Measurements from ENCODE around the gene MRPL52. TPM values are rescaled to one million over a fixed set of nuclear protein-coding genes. Genes with fewer than 3 reads are reported as not detected.

MRPL52 gene
- total and polyA plus RNA-seq, 2 of the 13 experiments (the other 11 are each of a cell fraction or from before 2014, with no cell fraction given), result 118 to 329 TPM

DNA sequence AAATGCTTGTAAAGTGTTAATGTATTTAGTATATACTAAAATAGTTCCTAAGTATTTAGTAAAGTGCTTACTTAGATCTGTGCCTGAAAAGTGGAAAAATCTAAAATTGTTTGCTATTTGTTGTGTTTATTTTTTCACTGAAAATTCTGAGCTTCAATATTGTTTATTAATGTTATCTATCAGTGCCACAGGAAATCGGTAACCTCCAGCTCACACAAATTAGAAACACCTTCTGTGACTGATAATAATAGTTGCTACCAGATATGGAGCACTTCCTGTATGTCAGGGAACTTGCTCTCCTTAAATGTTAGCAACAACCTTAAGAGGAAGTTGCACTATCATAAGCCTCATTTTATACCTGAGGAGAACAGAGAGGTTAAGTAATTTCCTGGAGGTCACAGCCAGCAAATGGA, 41.1 kb downstream of the MRPL52 start (continued):
- TF ChIP-seq TRIM22 (IDR thresholded peaks at IDR 0.05) (no peak), NAIF1 (CRISPR knock-in tag; IDR thresholded peaks at IDR 0.05; ENCODE audit: borderline replicate concordance) (peak; percentile 8; the same call in 1 of the 2 replicates), REL (CRISPR knock-in tag; conservative IDR thresholded peaks at IDR 0.05) (0 out of 2 replicates have a peak, but pooled peaks have one; percentile 4), SETDB1 (CRISPR knock-in tag; IDR thresholded peaks at IDR 0.05; ENCODE audit: borderline replicate concordance) (no peak), RAD21 (CRISPR knock-in tag; IDR thresholded peaks at IDR 0.05) (no peak), CENPX (CRISPR knock-in tag; IDR thresholded peaks at IDR 0.05) (no peak), CEBPG (CRISPR knock-in tag; IDR thresholded peaks at IDR 0.05) (peak; percentile 58; the same call in 1 of the 2 replicates), ARNT (IDR thresholded peaks at IDR 0.05) (no peak), ZNF703 (CRISPR knock-in tag; IDR thresholded peaks at IDR 0.05; ENCODE audit: borderline replicate concordance) (no peak), ZNF496 (CRISPR knock-in tag; IDR thresholded peaks at IDR 0.05; ENCODE audit: insufficient replicate concordance) (no peak), IRF2 (CRISPR knock-in tag; IDR thresholded peaks at IDR 0.05) (no peak), ZNF335 (CRISPR knock-in tag; IDR thresholded peaks at IDR 0.05) (no peak), ZNF530 (CRISPR knock-in tag; IDR thresholded peaks at IDR 0.05; ENCODE audit: low read depth) (no peak), MTERF4 (CRISPR knock-in tag; IDR thresholded peaks at IDR 0.05) (no peak), MBD4 (IDR thresholded peaks at IDR 0.05; ENCODE audit: borderline replicate concordance, low read length) (peak; percentile 88; the same call in 1 of the 2 replicates), BCL6 (CRISPR knock-in tag; IDR thresholded peaks at IDR 0.05) (no peak)
- TF ChIP-seq, protein P1, sequence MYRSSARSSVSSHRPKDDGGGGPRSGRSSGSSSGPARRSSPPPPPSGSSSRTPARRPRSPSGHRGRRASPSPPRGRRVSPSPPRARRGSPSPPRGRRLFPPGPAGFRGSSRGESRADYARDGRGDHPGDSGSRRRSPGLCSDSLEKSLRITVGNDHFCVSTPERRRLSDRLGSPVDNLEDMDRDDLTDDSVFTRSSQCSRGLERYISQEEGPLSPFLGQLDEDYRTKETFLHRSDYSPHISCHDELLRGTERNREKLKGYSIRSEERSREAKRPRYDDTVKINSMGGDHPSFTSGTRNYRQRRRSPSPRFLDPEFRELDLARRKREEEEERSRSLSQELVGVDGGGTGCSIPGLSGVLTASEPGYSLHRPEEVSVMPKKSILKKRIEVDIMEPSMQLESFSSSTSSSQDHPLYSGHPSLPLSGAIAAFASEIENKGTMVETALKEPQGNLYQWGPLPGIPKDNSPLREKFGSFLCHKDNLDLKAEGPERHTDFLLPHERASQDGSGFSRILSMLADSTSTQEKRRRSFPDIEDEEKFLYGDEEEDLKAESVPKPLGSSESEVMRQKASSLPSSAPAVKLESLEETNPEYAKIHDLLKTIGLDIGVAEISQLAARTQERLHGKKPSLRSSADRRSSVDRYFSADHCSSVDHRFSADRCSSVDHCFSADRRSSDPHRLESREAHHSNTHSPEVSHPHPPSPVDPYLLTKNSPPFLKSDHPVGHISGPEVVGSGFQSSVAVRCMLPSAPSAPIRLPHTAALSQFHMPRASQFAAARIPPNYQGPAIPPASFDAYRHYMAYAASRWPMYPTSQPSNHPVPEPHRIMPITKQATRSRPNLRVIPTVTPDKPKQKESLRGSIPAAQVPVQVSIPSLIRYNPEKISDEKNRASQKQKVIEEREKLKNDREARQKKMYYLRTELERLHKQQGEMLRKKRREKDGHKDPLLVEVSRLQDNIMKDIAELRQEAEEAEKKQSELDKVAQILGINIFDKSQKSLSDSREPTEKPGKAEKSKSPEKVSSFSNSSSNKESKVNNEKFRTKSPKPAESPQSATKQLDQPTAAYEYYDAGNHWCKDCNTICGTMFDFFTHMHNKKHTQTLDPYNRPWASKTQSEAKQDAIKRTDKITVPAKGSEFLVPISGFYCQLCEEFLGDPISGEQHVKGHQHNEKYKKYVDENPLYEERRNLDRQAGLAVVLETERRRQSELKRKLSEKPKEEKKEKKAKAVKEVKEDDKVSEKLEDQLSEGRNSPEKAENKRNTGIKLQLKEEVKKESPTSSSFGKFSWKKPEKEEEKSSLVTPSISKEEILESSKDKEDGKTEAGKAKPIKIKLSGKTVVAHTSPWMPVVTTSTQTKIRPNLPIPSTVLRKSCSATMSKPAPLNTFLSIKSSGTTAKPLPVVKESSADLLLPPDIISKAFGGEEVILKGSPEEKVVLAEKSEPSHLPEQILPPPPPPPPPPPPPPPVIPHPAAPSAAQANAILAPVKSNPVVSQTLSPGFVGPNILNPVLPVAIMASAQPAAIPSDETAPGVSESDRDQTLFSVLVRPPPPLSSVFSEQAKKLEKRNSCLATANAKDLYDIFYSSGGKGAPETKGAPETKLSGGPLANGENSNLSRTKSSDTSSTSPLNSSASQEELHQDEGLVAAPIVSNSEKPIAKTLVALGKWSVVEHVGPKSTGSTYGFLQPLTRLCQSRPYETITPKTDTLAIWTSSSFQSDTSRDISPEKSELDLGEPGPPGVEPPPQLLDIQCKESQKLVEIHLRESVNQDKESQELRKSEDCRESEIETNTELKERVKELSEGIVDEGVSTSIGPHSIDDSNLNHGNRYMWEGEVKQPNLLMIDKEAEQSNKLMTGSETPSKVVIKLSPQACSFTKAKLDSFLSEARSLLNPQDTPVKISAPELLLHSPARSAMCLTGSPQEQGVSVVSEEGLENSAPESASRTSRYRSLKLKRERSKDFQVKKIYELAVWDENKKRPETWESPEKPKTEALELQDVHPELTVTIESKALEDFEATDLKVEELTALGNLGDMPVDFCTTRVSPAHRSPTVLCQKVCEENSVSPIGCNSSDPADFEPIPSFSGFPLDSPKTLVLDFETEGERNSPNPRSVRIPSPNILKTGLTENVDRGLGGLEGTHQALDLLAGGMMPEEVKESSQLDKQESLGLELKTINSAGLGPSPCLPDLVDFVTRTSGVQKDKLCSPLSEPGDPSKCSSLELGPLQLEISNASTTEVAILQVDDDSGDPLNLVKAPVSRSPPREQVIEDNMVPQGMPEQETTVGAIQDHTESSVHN (CRISPR knock-in tag; IDR thresholded peaks at IDR 0.05), result no peak
- TF ChIP-seq, protein P2, sequence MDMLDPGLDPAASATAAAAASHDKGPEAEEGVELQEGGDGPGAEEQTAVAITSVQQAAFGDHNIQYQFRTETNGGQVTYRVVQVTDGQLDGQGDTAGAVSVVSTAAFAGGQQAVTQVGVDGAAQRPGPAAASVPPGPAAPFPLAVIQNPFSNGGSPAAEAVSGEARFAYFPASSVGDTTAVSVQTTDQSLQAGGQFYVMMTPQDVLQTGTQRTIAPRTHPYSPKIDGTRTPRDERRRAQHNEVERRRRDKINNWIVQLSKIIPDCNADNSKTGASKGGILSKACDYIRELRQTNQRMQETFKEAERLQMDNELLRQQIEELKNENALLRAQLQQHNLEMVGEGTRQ (IDR thresholded peaks at IDR 0.05; ENCODE audit: low read depth, low read length), result no peak
- TF ChIP-seq, protein P2 (CRISPR knock-in tag; IDR thresholded peaks at IDR 0.05; ENCODE audit: borderline replicate concordance), result peak; percentile 14; the same call in 1 of the 2 replicates

Data from HepG2 (cell line).